SU-DHL-6 (cell line): Measurements from ENCODE around the gene SCAMP5.

Experiments used
- H2AFZ ChIP-seq: fragments of 200-600 bp; sonication (generic); 2 replicates; pipeline ENCODE4 v1.6.1; 2014; ENCODE audit warnings: low read depth, mild to moderate bottlenecking, moderate library complexity, mixed read lengths, antibody characterized with exemption, low read length; ENCODE audit not compliant: severe bottlenecking
- H3F3A ChIP-seq: fragments of 200-600 bp; shearing (Covaris generic); 2 replicates; pipeline ENCODE4 v1.6.0; 2016; ENCODE audit warnings: antibody characterized with exemption, mild to moderate bottlenecking; ENCODE audit not compliant: insufficient read depth
- H3K27ac ChIP-seq: fragments of 200-600 bp; sonication (generic); 2 replicates; pipeline ENCODE4 v1.5.1; 2016; ENCODE audit warnings: low read depth, mild to moderate bottlenecking, low read length, moderate library complexity, mixed read lengths
- H3K27me3 ChIP-seq: fragments of 200-600 bp; sonication (generic), shearing (Covaris generic); 2 replicates; pipeline ENCODE4 v1.6.0; 2014; ENCODE audit warnings: mild to moderate bottlenecking, low read length
- H3K36me3 ChIP-seq: fragments of 200-600 bp; sonication (generic); 2 replicates; pipeline ENCODE4 v1.6.1; 2014; ENCODE audit warnings: mild to moderate bottlenecking, low read length, mixed read lengths
- H3K4me2 ChIP-seq: fragments of 300-600, 200-600 bp; shearing (Covaris generic), sonication (generic); 2 replicates; pipeline ENCODE4 v1.6.0; 2014; ENCODE audit warnings: low read length, low read depth, mild to moderate bottlenecking; ENCODE audit not compliant: poor library complexity, severe bottlenecking
- H3K4me3 ChIP-seq: fragments of 200-600 bp; sonication (generic); 2 replicates; pipeline ENCODE4 v1.5.1; 2014; ENCODE audit warnings: antibody characterized with exemption, low read length, mild to moderate bottlenecking, mixed read lengths; ENCODE audit not compliant: insufficient read depth, poor library complexity, severe bottlenecking
- H3K79me2 ChIP-seq: fragments of 200-600 bp; sonication (generic); 2 replicates; pipeline ENCODE4 v1.6.1; 2014; ENCODE audit warnings: mild to moderate bottlenecking, low read length, moderate library complexity; ENCODE audit not compliant: insufficient read depth
- H3K9ac ChIP-seq: fragments of 200-600 bp; sonication (generic); 2 replicates; pipeline ENCODE4 v1.7.0; 2014; ENCODE audit warnings: mild to moderate bottlenecking, low read length
- H3K9me2 ChIP-seq: fragments of 200-600 bp; sonication (generic); replicated peaks from 2 replicates; pipeline ENCODE4 v1.6.1; 2014; ENCODE audit warnings: low read length; ENCODE audit not compliant: insufficient read depth
- H3K9me3 ChIP-seq: fragments of 200-600 bp; sonication (generic); 2 replicates; pipeline ENCODE4 v1.6.1; 2014; ENCODE audit warnings: low read length, mixed read lengths; ENCODE audit not compliant: insufficient read depth
- H4K20me1 ChIP-seq: fragments of 200-600 bp; sonication (generic); 2 replicates; pipeline ENCODE4 v1.6.1; 2014; ENCODE audit warnings: low read depth, mild to moderate bottlenecking, antibody characterized with exemption, low read length, moderate library complexity, mixed read lengths
- CTCF ChIP-seq: fragments of 200-600 bp; sonication (generic); IDR thresholded peaks from one replicate; pipeline ENCODE4 v1.5.1; 2017; ENCODE audit warnings: antibody characterized with exemption, mild to moderate bottlenecking, low read length, moderate library complexity; ENCODE audit not compliant: insufficient read depth, poor library complexity, severe bottlenecking
- EZH2phosphoT487 ChIP-seq: fragments of 200-600 bp; sonication (generic), shearing (Covaris generic); conservative IDR thresholded peaks from 2 replicates; pipeline ENCODE4 v1.6.1; 2018; ENCODE audit warnings: mild to moderate bottlenecking, antibody characterized with exemption, low read length, moderate library complexity, mixed read lengths

SCAMP5 gene

GRCh38 chr15:75023872-75024636 is 28.7 kb downstream of the SCAMP5 start:
- Histone ChIP-seq H3K9ac (peak overlapping the region; percentile 92), H4K20me1 (no peaks in the 10 kb centered on the region), H3K9me3 (no peaks in the 10 kb centered on the region), H3K4me3 (peak overlapping the region; percentile 74), H3K9me2 (no peaks in the 10 kb centered on the region), H3F3A (peaks cover 14% of the 10 kb centered on the region), H3K4me2 (peak overlapping the region; percentile 79), H3K36me3 (no peaks in the 10 kb centered on the region), H3K27ac (peak overlapping the region; percentile 73), H2AFZ (no peak overlapping the region), H3K27me3 (no peaks in the 10 kb centered on the region), H3K79me2 (peaks cover 10% of the 10 kb centered on the region; the same call in 1 of the 2 replicates)
- TF ChIP-seq CTCF (no peak), EZH2phosphoT487 (no peak)

- Histone ChIP-seq H3K9ac (peak overlapping the region; percentile 92), H3F3A (peaks cover 14% of the 10 kb centered on the region), H3K27me3 (no peaks in the 10 kb centered on the region), H3K79me2 (peaks cover 10% of the 10 kb centered on the region; the same call in 1 of the 2 replicates), H3K36me3 (no peaks in the 10 kb centered on the region), H4K20me1 (no peaks in the 10 kb centered on the region), H3K4me3 (no peak overlapping the region), H3K27ac (peak overlapping the region; percentile 73; the same call in 1 of the 2 replicates), H3K9me2 (no peaks in the 10 kb centered on the region), H3K9me3 (no peaks in the 10 kb centered on the region), H2AFZ (no peak overlapping the region), H3K4me2 (peak overlapping the region; percentile 79)
- no peak for TF ChIP-seq CTCF
- TF ChIP-seq EZH2phosphoT487, result no peak
Observed at GRCh38 chr15:75025107-75025506, 29.7 kb downstream of the SCAMP5 start.

- H3K4me2 ChIP-seq, result no peak overlapping the region
- H4K20me1 ChIP-seq, result no peaks in the 10 kb centered on the region
- peak overlapping the region; percentile 92; the same call in 1 of the 2 replicates for H3K9ac ChIP-seq
- TF ChIP-seq CTCF, result no peak
- TF ChIP-seq EZH2phosphoT487, result no peak
- H3K27ac ChIP-seq, result peak overlapping the region; percentile 73; the same call in 1 of the 2 replicates
- no peaks in the 10 kb centered on the region for H3K9me2 ChIP-seq
- no peak overlapping the region for H2AFZ ChIP-seq
- H3K79me2 ChIP-seq, result peaks cover 10% of the 10 kb centered on the region; the same call in 1 of the 2 replicates
- H3K36me3 ChIP-seq, result no peaks in the 10 kb centered on the region
- H3F3A ChIP-seq, result peaks cover 14% of the 10 kb centered on the region
- H3K9me3 ChIP-seq, result no peaks in the 10 kb centered on the region
- no peaks in the 10 kb centered on the region for H3K27me3 ChIP-seq
- no peak overlapping the region for H3K4me3 ChIP-seq
Observed at GRCh38 chr15:75025548-75026260, 30.3 kb downstream of the SCAMP5 start.
